Activated T-helper 1 cell treated with anti-CD3 and anti-CD28 coated beads, Interleukin-12 subunit alpha, Interleukin-12 subunit beta, Interleukin-2, Interleukin-4 antibody, amounts not matched to agents 30 ng/mL and 10 ng/mL and 1 ng/mL, durations not matched to agents 14 hours and 24 hours and 36 hours (primary cell): ENCODE results near the gene AGAP1. TPM values are rescaled to one million over a fixed set of nuclear protein-coding genes. Genes with fewer than 3 reads are reported as not detected.

ENCODE experiments used
- DNase-seq: peaks from one replicate; pipeline ENCODE4 v3.0.0; 2021; ENCODE audit warnings: low spot score
- H3K27ac Mint-ChIP-seq: one replicate; pipeline ENCODE4 v1.8.0; 2021; ENCODE audit warnings: mild to moderate bottlenecking, mixed read lengths
- H3K27me3 Mint-ChIP-seq: one replicate; pipeline ENCODE4 v1.8.0; 2022; ENCODE audit warnings: mild to moderate bottlenecking, moderate library complexity, mixed read lengths; ENCODE audit not compliant: insufficient read depth
- H3K36me3 Mint-ChIP-seq: one replicate; pipeline ENCODE4 v1.8.0; 2021; ENCODE audit warnings: low read depth, mixed read lengths
- H3K4me1 Mint-ChIP-seq: one replicate; pipeline ENCODE4 v1.8.0; 2021; ENCODE audit warnings: low read depth, mixed read lengths
- H3K4me3 Mint-ChIP-seq: one replicate; pipeline ENCODE4 v1.8.0; 2021; ENCODE audit warnings: mild to moderate bottlenecking, moderate library complexity, mixed read lengths
- H3K9me3 Mint-ChIP-seq: one replicate; pipeline ENCODE4 v1.8.0; 2021; ENCODE audit warnings: mixed read lengths
- intact Hi-C: fragments of 100-400 bp; cut with micrococcal nuclease; formaldehyde crosslinking; loops from one replicate; pipeline ENCODE4 v1.15.1; 2024
- total RNA-seq: library from RNA; stranded (reverse); gene quantifications from 2 replicates; pipeline ENCODE4 v1.2.3, GENCODE V29; 2022

The AGAP1 gene
- total RNA-seq, 1 donor from 2014 or later, result 2.0 TPM

GRCh38 chr2:236157366-236157765 lies 663.5 kb downstream of the AGAP1 start:
- Mint-ChIP-seq H3K4me1 (no peaks in the 10 kb centered on the region), H3K4me3 (no peak overlapping the region), H3K36me3 (no peaks in the 10 kb centered on the region), H3K27ac (no peak overlapping the region), H3K27me3 (peaks cover 30% of the 10 kb centered on the region), H3K9me3 (peaks cover 8% of the 10 kb centered on the region)
- intact Hi-C loops, result no loop called here
- no peak for DNase-seq

GRCh38 chr2:236157815-236158498 lies 664.1 kb downstream of the AGAP1 start:
- Mint-ChIP-seq H3K4me3 (no peak overlapping the region), H3K4me1 (no peaks in the 10 kb centered on the region), H3K9me3 (peaks cover 3% of the 10 kb centered on the region), H3K36me3 (no peaks in the 10 kb centered on the region), H3K27ac (no peak overlapping the region), H3K27me3 (peaks cover 36% of the 10 kb centered on the region)
- no peak for DNase-seq
- intact Hi-C loops, result no loop called here

GRCh38 chr2:236158969-236159777 lies 665.3 kb downstream of the AGAP1 start:
- Mint-ChIP-seq H3K36me3 (no peaks in the 10 kb centered on the region), H3K27me3 (peaks cover 36% of the 10 kb centered on the region), H3K9me3 (no peaks in the 10 kb centered on the region), H3K4me3 (no peak overlapping the region), H3K27ac (no peak overlapping the region), H3K4me1 (no peaks in the 10 kb centered on the region)
- intact Hi-C loops, result no loop called here
- no peak for DNase-seq

GRCh38 chr2:236159778-236160170 lies 665.9 kb downstream of the AGAP1 start:
- no peaks in the 10 kb centered on the region for H3K36me3 Mint-ChIP-seq
- no peak overlapping the region for H3K4me3 Mint-ChIP-seq
- H3K27ac Mint-ChIP-seq, result no peak overlapping the region
- intact Hi-C loops, result no loop called here
- peaks cover 39% of the 10 kb centered on the region for H3K27me3 Mint-ChIP-seq
- H3K4me1 Mint-ChIP-seq, result no peaks in the 10 kb centered on the region
- DNase-seq, result no peak
- no peaks in the 10 kb centered on the region for H3K9me3 Mint-ChIP-seq

GRCh38 chr2:236160366-236161081 lies 666.7 kb downstream of the AGAP1 start:
- no peak overlapping the region for H3K27ac Mint-ChIP-seq
- intact Hi-C loops, result no loop called here
- no peak overlapping the region for H3K4me3 Mint-ChIP-seq
- DNase-seq, result no peak
- peaks cover 46% of the 10 kb centered on the region for H3K27me3 Mint-ChIP-seq
- no peaks in the 10 kb centered on the region for H3K9me3 Mint-ChIP-seq
- H3K4me1 Mint-ChIP-seq, result no peaks in the 10 kb centered on the region
- H3K36me3 Mint-ChIP-seq, result no peaks in the 10 kb centered on the region

GRCh38 chr2:236161082-236161462 lies 667.2 kb downstream of the AGAP1 start:
- Mint-ChIP-seq H3K4me1 (no peaks in the 10 kb centered on the region), H3K9me3 (no peaks in the 10 kb centered on the region), H3K4me3 (no peak overlapping the region), H3K27me3 (peaks cover 49% of the 10 kb centered on the region), H3K27ac (no peak overlapping the region), H3K36me3 (no peaks in the 10 kb centered on the region)
- DNase-seq, result no peak
- intact Hi-C loops, result no loop called here

GRCh38 chr2:236161531-236161930 lies 667.7 kb downstream of the AGAP1 start:
- intact Hi-C loops, result no loop called here
- peaks cover 54% of the 10 kb centered on the region for H3K27me3 Mint-ChIP-seq
- H3K36me3 Mint-ChIP-seq, result no peaks in the 10 kb centered on the region
- H3K4me3 Mint-ChIP-seq, result no peak overlapping the region
- no peaks in the 10 kb centered on the region for H3K9me3 Mint-ChIP-seq
- DNase-seq, result no peak
- H3K4me1 Mint-ChIP-seq, result peaks cover 4% of the 10 kb centered on the region
- no peak overlapping the region for H3K27ac Mint-ChIP-seq

GRCh38 chr2:236162031-236162845 lies 668.4 kb downstream of the AGAP1 start:
- no peak for DNase-seq
- Mint-ChIP-seq H3K4me3 (no peak overlapping the region), H3K36me3 (no peaks in the 10 kb centered on the region), H3K9me3 (no peaks in the 10 kb centered on the region), H3K27ac (no peak overlapping the region), H3K27me3 (peaks cover 55% of the 10 kb centered on the region), H3K4me1 (peaks cover 6% of the 10 kb centered on the region)
- intact Hi-C loops, result no loop called here

DNA sequence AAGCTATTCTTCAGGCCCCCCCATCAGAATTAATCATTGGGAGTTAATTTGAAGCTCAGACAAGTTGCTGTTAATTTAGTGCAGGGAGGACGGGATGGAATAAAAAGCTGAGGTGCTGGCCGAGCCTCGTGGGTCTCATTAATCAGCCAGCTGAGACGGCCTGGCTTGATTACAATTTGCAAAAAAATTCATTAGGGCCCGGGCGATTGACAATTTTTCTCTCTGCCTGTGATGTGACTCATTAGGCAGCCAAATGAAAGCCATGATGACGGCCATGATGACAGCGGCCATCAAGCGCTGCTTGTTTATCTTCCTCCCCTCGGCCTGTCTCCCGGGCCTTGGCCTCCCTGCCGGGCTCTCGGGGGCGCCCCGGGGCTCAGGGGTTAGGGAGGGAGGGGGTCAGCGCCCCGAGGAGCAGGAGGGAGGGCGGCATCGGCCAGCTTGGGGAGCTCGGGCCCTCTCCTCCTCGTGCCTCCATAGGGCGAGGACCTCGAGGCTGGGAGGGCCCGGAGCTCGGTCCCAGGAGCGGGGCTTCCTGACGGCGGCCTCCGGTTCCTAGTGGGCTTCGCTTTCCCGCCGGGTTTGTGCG lies 669.1 kb downstream of the AGAP1 start:
- no peaks in the 10 kb centered on the region for H3K9me3 Mint-ChIP-seq
- H3K36me3 Mint-ChIP-seq, result no peaks in the 10 kb centered on the region
- no peak for DNase-seq
- no peak overlapping the region for H3K4me3 Mint-ChIP-seq
- H3K27me3 Mint-ChIP-seq, result peaks cover 49% of the 10 kb centered on the region
- intact Hi-C loops, result no loop called here
- H3K4me1 Mint-ChIP-seq, result peaks cover 6% of the 10 kb centered on the region
- no peak overlapping the region for H3K27ac Mint-ChIP-seq

- peaks cover 6% of the 10 kb centered on the region for H3K4me1 Mint-ChIP-seq
- peaks cover 49% of the 10 kb centered on the region for H3K27me3 Mint-ChIP-seq
- H3K9me3 Mint-ChIP-seq, result no peaks in the 10 kb centered on the region
- intact Hi-C loops, result loop anchor here (2.0 kb wide), 1 partner anchor 17 kb away; no protein-coding TSS in a partner anchor
- H3K36me3 Mint-ChIP-seq, result no peaks in the 10 kb centered on the region
- no peak overlapping the region for H3K27ac Mint-ChIP-seq
- no peak for DNase-seq
- no peak overlapping the region for H3K4me3 Mint-ChIP-seq
These were observed 669.8 kb downstream of the AGAP1 start for GRCh38 chr2:236163471-236164200.

GRCh38 chr2:236164201-236164924 lies 670.5 kb downstream of the AGAP1 start:
- Mint-ChIP-seq H3K9me3 (no peaks in the 10 kb centered on the region), H3K36me3 (no peaks in the 10 kb centered on the region), H3K4me1 (peaks cover 6% of the 10 kb centered on the region), H3K27ac (peak overlapping the region; percentile 40), H3K4me3 (no peak overlapping the region), H3K27me3 (peaks cover 51% of the 10 kb centered on the region)
- intact Hi-C loops, result loop anchor here (2.0 kb wide), 1 partner anchor 16 kb away; no protein-coding TSS in a partner anchor
- DNase-seq, result no peak
